Transverse colon (tissue), 4 donors: ENCODE data around the gene OVOL1.

Experiments
- CTCF ChIP-seq, 5 experiments: fragments of 200-600 bp in 3 of 5; fragments of 450-650 bp in 2 of 5; sonication (generic) in 3 of 5; IDR thresholded peaks; 1 replicate in 2 of 5; 2 replicates in 3 of 5; pipeline ENCODE4 v1.5.1; 2016 to 2017; ENCODE audit warnings: antibody characterized with exemption in 5 of 5, inconsistent platforms in 3 of 5, mild to moderate bottlenecking in 2 of 5, moderate library complexity in 1 of 5
- EP300 ChIP-seq: sonication (generic); formaldehyde crosslinking; IDR thresholded peaks from one replicate; pipeline ENCODE4 v1.6.1; 2017; ENCODE audit warnings: antibody characterized with exemption, low read depth
- POLR2A ChIP-seq: fragments of 450-650 bp; IDR thresholded peaks from one replicate; pipeline ENCODE4 v1.6.1; 2016; ENCODE audit warnings: antibody characterized with exemption, mild to moderate bottlenecking, moderate library complexity
- POLR2AphosphoS5 ChIP-seq, 3 donors: sonication (generic); formaldehyde crosslinking; IDR thresholded peaks; one replicate each; pipeline ENCODE4 v1.6.1; 2016; ENCODE audit warnings: antibody characterized with exemption in 3 of 3

- no peak for TF ChIP-seq POLR2A
- peak in 1 of 5 experiments; percentile 16 for TF ChIP-seq CTCF (IDR thresholded peaks at IDR 0.05)
- no peak for TF ChIP-seq EP300
- no peak for TF ChIP-seq POLR2AphosphoS5 (IDR thresholded peaks at IDR 0.05)
Measured at GRCh38 chr11:65790104-65790901, 3.4 kb downstream of the OVOL1 start.
